ENCODE data around the gene MOSMO.

The MOSMO gene

GRCh38 chr16:22050963-22051362 is 43.1 kb downstream of the MOSMO start:
- no peak for DNase-seq

- DNase-seq, result no peak
Observed at GRCh38 chr16:22052980-22053379, 45.1 kb downstream of the MOSMO start.

GRCh38 chr16:22053921-22054341 is 46.0 kb downstream of the MOSMO start:
- DNase-seq, result no peak

- DNase-seq, result no peak
Observed at GRCh38 chr16:22054847-22055590, 47.1 kb downstream of the MOSMO start.

GRCh38 chr16:22055881-22056280 is 48.0 kb downstream of the MOSMO start:
- DNase-seq, result no peak

GRCh38 chr16:22063888-22064467 is 56.1 kb downstream of the MOSMO start:
- DNase-seq, result no peak

GRCh38 chr16:22065252-22065651 is 57.3 kb downstream of the MOSMO start:
- DNase-seq, result no peak

- no peak for DNase-seq
Observed at GRCh38 chr16:22070361-22071330, 62.7 kb downstream of the MOSMO start.

GRCh38 chr16:22071331-22071910 is 63.5 kb downstream of the MOSMO start:
- no peak for DNase-seq

- DNase-seq, result no peak
Observed at GRCh38 chr16:22073350-22073749, 65.4 kb downstream of the MOSMO start.

- DNase-seq, result no peak
Observed at GRCh38 chr16:22075043-22075757, 67.3 kb downstream of the MOSMO start.

GRCh38 chr16:22075776-22076175 is 67.9 kb downstream of the MOSMO start:
- DNase-seq, result no peak

- no peak for DNase-seq
Observed at GRCh38 chr16:22077700-22078313, 69.9 kb downstream of the MOSMO start.

- no peak for DNase-seq
Observed at GRCh38 chr16:22078656-22079055, 70.7 kb downstream of the MOSMO start.

GRCh38 chr16:22081050-22081449 is 73.1 kb downstream of the MOSMO start:
- no peak for DNase-seq

GRCh38 chr16:22086440-22086839 is 78.5 kb downstream of the MOSMO start:
- no peak for DNase-seq

- DNase-seq, result no peak
Observed at GRCh38 chr16:22088642-22089041, 80.7 kb downstream of the MOSMO start.

- no peak for DNase-seq
Observed at GRCh38 chr16:22089910-22090309, 82.0 kb downstream of the MOSMO start.

- DNase-seq, result no peak
Observed at GRCh38 chr16:22091721-22092120, 83.8 kb downstream of the MOSMO start.

GRCh38 chr16:22092143-22092933 is 84.4 kb downstream of the MOSMO start, which contains the start of gene VWA3A:
TSS of gene VWA3A (plus strand) at chr16:22092541. CDS start at chr16:22092638, 97 bp downstream.
- no peak for DNase-seq

- DNase-seq, result no peak
Observed at GRCh38 chr16:22093331-22093730, 85.4 kb downstream of the MOSMO start.
